SK-N-SH (cell line): Measurements from ENCODE around the gene AKR1A1. TPM values are rescaled to one million over a fixed set of nuclear protein-coding genes. Genes with fewer than 3 reads are reported as not detected.
A peak's percentile ranks its signal among the peaks of the same experiment; 100 is the strongest.
"Not testable (repeated sequence)": the region's sequence is repeated elsewhere in the genome, so short reads cannot be mapped to it uniquely, and the experiment has no call there.

Experiments used
- CTCF ChIA-PET: fragments of 300-600, 350-600 bp; formaldehyde crosslinking; extraction: SDS; loops from one replicate; lab custom pipeline; 2021; lab: Yijun Ruan, JAX
- POLR2A ChIA-PET: fragments of 350-600 bp; sonication (Branson Sonifier 250); formaldehyde crosslinking; extraction: SDS; loops from one replicate; lab custom pipeline; 2020; ENCODE audit warnings: antibody characterized with exemption, inconsistent platforms; lab: Yijun Ruan, JAX
- DNase-seq: peaks from one replicate; pipeline ENCODE4 v3.0.0; 2012
- H2AFZ ChIP-seq: fragments of 200-600 bp; sonication (generic); 2 replicates; pipeline ENCODE4 v1.8.1; 2016; ENCODE audit warnings: antibody characterized with exemption, mild to moderate bottlenecking, low read depth
- H3F3A ChIP-seq: fragments of 200-600 bp; sonication (generic); replicated peaks from 2 replicates; pipeline ENCODE3; 2016; ENCODE audit warnings: antibody characterized with exemption, mild to moderate bottlenecking; ENCODE audit not compliant: insufficient read depth
- H3K27ac ChIP-seq, 2 experiments: fragments of 200-500 bp in 1 of 2; fragments of 200-600 bp in 1 of 2; sonication (Bioruptor generic) in 1 of 2; sonication (generic), shearing (Covaris generic) in 1 of 2; 2 replicates each; pipeline versions ENCODE4 v1.5.1 to v1.6.1; 2014 to 2016; ENCODE audit warnings: low read depth in 2 of 2, inconsistent platforms in 1 of 2, low read length in 1 of 2, mild to moderate bottlenecking in 1 of 2, mixed read lengths in 1 of 2
- H3K27me3 ChIP-seq: fragments of 200-600 bp; sonication (generic), shearing (Covaris generic); 2 replicates; pipeline ENCODE4 v1.6.1; 2016; ENCODE audit warnings: mixed run types; ENCODE audit not compliant: insufficient read depth
- H3K36me3 ChIP-seq, 2 experiments: fragments of 200-500 bp in 1 of 2; fragments of 200-600 bp in 1 of 2; sonication (Bioruptor generic) in 1 of 2; sonication (generic) in 1 of 2; replicated peaks in 1 of 2; 2 replicates each; pipeline versions ENCODE3 to v1.5.1; 2014 to 2016; ENCODE audit warnings: low read length in 1 of 2, mild to moderate bottlenecking in 1 of 2; ENCODE audit not compliant: insufficient read depth in 2 of 2, control insufficient read depth in 1 of 2
- H3K4me1 ChIP-seq, 2 experiments: fragments of 200-500 bp in 1 of 2; fragments of 200-600 bp in 1 of 2; sonication (Bioruptor generic) in 1 of 2; sonication (generic), shearing (Covaris generic) in 1 of 2; 2 replicates each; pipeline versions ENCODE4 v1.5.1 to v1.6.1; 2014 to 2016; ENCODE audit warnings: low read depth in 1 of 2, low read length in 1 of 2, mixed run types in 1 of 2; ENCODE audit not compliant: insufficient read depth in 2 of 2, control insufficient read depth in 1 of 2
- H3K4me2 ChIP-seq: fragments of 200-600 bp; sonication (generic), shearing (Covaris generic); 2 replicates; pipeline ENCODE4 v1.6.1; 2017; ENCODE audit warnings: mixed run types
- H3K4me3 ChIP-seq, 2 experiments: fragments of 200-500 bp in 1 of 2; fragments of 200-600 bp in 1 of 2; sonication (Bioruptor generic) in 1 of 2; sonication (generic), shearing (Covaris generic) in 1 of 2; 2 replicates each; pipeline versions ENCODE4 v1.5.1 to v1.8.1; 2014 to 2016; ENCODE audit warnings: low read depth in 2 of 2, inconsistent platforms in 1 of 2, low read length in 1 of 2, mild to moderate bottlenecking in 1 of 2, mixed read lengths in 1 of 2, moderate library complexity in 1 of 2
- H3K79me2 ChIP-seq: fragments of 200-600 bp; sonication (generic); 2 replicates; pipeline ENCODE4 v1.8.1; 2017; ENCODE audit warnings: mild to moderate bottlenecking; ENCODE audit not compliant: insufficient read depth
- H3K9ac ChIP-seq: fragments of 200-600 bp; sonication (generic); 2 replicates; pipeline ENCODE4 v1.6.1; 2017; ENCODE audit warnings: mixed run types
- H3K9me2 ChIP-seq: fragments of 200-600 bp; sonication (generic); 2 replicates; pipeline ENCODE4 v1.6.1; 2017; ENCODE audit warnings: mixed run types
- H3K9me3 ChIP-seq: fragments of 200-600 bp; sonication (generic); 2 replicates; pipeline ENCODE4 v1.6.1; 2017; ENCODE audit warnings: mixed run types, mild to moderate bottlenecking, moderate library complexity
- H4K20me1 ChIP-seq: fragments of 200-600 bp; sonication (generic); 2 replicates; pipeline ENCODE4 v1.6.1; 2017; ENCODE audit warnings: mild to moderate bottlenecking, mixed run types; ENCODE audit not compliant: insufficient read depth
- CHD2 ChIP-seq: fragments of 150-350 bp; IDR thresholded peaks from 2 replicates; pipeline ENCODE4 v1.6.1; 2018; ENCODE audit warnings: low read length; ENCODE audit not compliant: partially characterized antibody
- EZH2phosphoT487 ChIP-seq: fragments of 200-600 bp; sonication (generic); IDR thresholded peaks from 2 replicates; pipeline ENCODE4 v1.6.1; 2017; ENCODE audit warnings: low read depth, mixed run types, mild to moderate bottlenecking, antibody characterized with exemption, moderate library complexity, borderline replicate concordance
- MEF2A ChIP-seq: IDR thresholded peaks from 2 replicates; pipeline ENCODE4 v1.4.0; 2012; ENCODE audit warnings: low read depth, borderline replicate concordance
- MXI1 ChIP-seq: IDR thresholded peaks from 2 replicates; pipeline ENCODE4 v1.6.1; 2012; ENCODE audit warnings: mild to moderate bottlenecking, low read depth, low read length, improper control_type of control experiment
- NRF1 ChIP-seq: IDR thresholded peaks from 2 replicates; pipeline ENCODE4 v1.6.1; 2012; ENCODE audit warnings: low read depth, mild to moderate bottlenecking, low read length
- PBX3 ChIP-seq: IDR thresholded peaks from 2 replicates; pipeline ENCODE4; 2012
- RCOR1 ChIP-seq: fragments of 150-350 bp; IDR thresholded peaks from 2 replicates; pipeline ENCODE4 v1.6.1; 2017; ENCODE audit warnings: antibody characterized with exemption, low read length
- SIN3A ChIP-seq: IDR thresholded peaks from 2 replicates; pipeline ENCODE4 v1.6.1; 2012; ENCODE audit warnings: low read depth, mild to moderate bottlenecking, low read length, moderate library complexity, borderline replicate concordance
- TAF1 ChIP-seq: IDR thresholded peaks from 2 replicates; pipeline ENCODE4 v1.6.1; 2012; ENCODE audit warnings: low read depth, mild to moderate bottlenecking, low read length, moderate library complexity, borderline replicate concordance
- ZBTB33 ChIP-seq: IDR thresholded peaks from 2 replicates; pipeline ENCODE4 v1.4.0; 2012; ENCODE audit warnings: low read depth, borderline replicate concordance
- WGBS: methylation state at CpG from one replicate; pipeline ENCODE4 v1.1.6; 2017; ENCODE audit warnings: low lambda C conversion rate; 5-methylcytosine and 5-hydroxymethylcytosine counted together
- polyA plus RNA-seq, 3 experiments: library from polyadenylated mRNA; depleted of rRNA; stranded (reverse); fragments of >200 nt; gene quantifications; 2 replicates each; pipeline ENCODE4 v1.2.3, GENCODE V29; 2012

The AKR1A1 gene
- polyA plus RNA-seq, 1 of the 3 experiments (the other 2 are of a cell fraction): 156 TPM

- no peak for DNase-seq
- H2AFZ ChIP-seq: peak overlapping the region; percentile 76
- TF ChIP-seq MEF2A: no peak
- TF ChIP-seq MXI1: no peak; the same call in 1 of the 2 replicates
- TF ChIP-seq PBX3: no peak
- no peak for TF ChIP-seq NRF1
- TF ChIP-seq CHD2: no peak
- TF ChIP-seq EZH2phosphoT487: no peak
- no peak for TF ChIP-seq TAF1
- TF ChIP-seq RCOR1: no peak
- no peak for TF ChIP-seq SIN3A
- TF ChIP-seq ZBTB33: no peak
- POLR2A ChIA-PET: interaction anchor here (0.6 to 2.9 kb wide), 25 partner anchors 8 to 511 kb away, joined by 3 to 47 read pairs (median 7); partner anchors contain the start of genes AKR1A1, CCDC163, HECTD3 and MAST2
- CTCF ChIA-PET: interaction anchor here (1.1 to 2.3 kb wide), 8 partner anchors 10 to 219 kb away, joined by 3 to 13 read pairs (median 4); partner anchors contain the start of gene AKR1A1
- H3K4me3 ChIP-seq: peak overlapping the region; percentile 75 to 91
- H3K4me2 ChIP-seq: peak overlapping the region; percentile 64
- peaks cover 8% of the 10 kb centered on the region for H3F3A ChIP-seq
- 74% methylated on average over 21 of the region's 21 CpGs for WGBS
- H3K79me2 ChIP-seq: peaks cover 41% of the 10 kb centered on the region
- H3K9ac ChIP-seq: peak overlapping the region; percentile 95
- H3K9me3 ChIP-seq: no peaks in the 10 kb centered on the region
- H3K36me3 ChIP-seq: peaks cover 0 to 16% of the 10 kb centered on the region in 2 experiments
- H4K20me1 ChIP-seq: peaks cover 21% of the 10 kb centered on the region
- H3K27ac ChIP-seq: peak overlapping the region; percentile 92
- no peaks in the 10 kb centered on the region for H3K9me2 ChIP-seq
- H3K27me3 ChIP-seq: no peaks in the 10 kb centered on the region
- peaks cover 6 to 15% of the 10 kb centered on the region in 2 experiments; a peak in 3 of 4 replicates for H3K4me1 ChIP-seq
Observed at GRCh38 chr1:45522324-45523104, 28.1 kb upstream of the AKR1A1 start.

GRCh38 chr1:45523516-45523915, 27.1 kb upstream of the AKR1A1 start:
- not testable (repeated sequence) for DNase-seq, H3F3A ChIP-seq, H3K4me3 ChIP-seq, H3K27ac ChIP-seq, H3K36me3 ChIP-seq, H2AFZ ChIP-seq, H3K4me2 ChIP-seq, H3K27me3 ChIP-seq, H3K9me2 ChIP-seq, H3K9ac ChIP-seq, H3K9me3 ChIP-seq
- H3K79me2 ChIP-seq: peaks cover 31% of the 10 kb centered on the region
- H4K20me1 ChIP-seq: peaks cover 19% of the 10 kb centered on the region
- ChIA-PET CTCF (interaction anchor here (1.8 kb wide), 1 partner anchor 47 kb away, joined by 6 read pairs; no protein-coding TSS in a partner anchor), POLR2A (interaction anchor here (0.6 to 0.8 kb wide), 2 partner anchors 28 to 173 kb away, joined by 3 read pairs; no protein-coding TSS in a partner anchor)
- peaks cover 6 to 15% of the 10 kb centered on the region in 2 experiments; a peak in 3 of 4 replicates for H3K4me1 ChIP-seq
- 84% methylated on average over 2 of the region's 2 CpGs for WGBS

- H3K4me2 ChIP-seq, DNase-seq, H3K9me2 ChIP-seq, H3K36me3 ChIP-seq, H3K27me3 ChIP-seq, POLR2A ChIA-PET, H3K9me3 ChIP-seq, H2AFZ ChIP-seq, H3K27ac ChIP-seq, H3F3A ChIP-seq, H3K9ac ChIP-seq, H3K4me3 ChIP-seq: not testable (repeated sequence)
- peaks cover 14% of the 10 kb centered on the region for H4K20me1 ChIP-seq
- CTCF ChIA-PET: interaction anchor here (1.1 kb wide), 1 partner anchor 12 kb away, joined by 4 read pairs; no protein-coding TSS in a partner anchor
- H3K4me1 ChIP-seq: peaks cover 6 to 13% of the 10 kb centered on the region in 2 experiments; a peak in 3 of 4 replicates
- peaks cover 27% of the 10 kb centered on the region for H3K79me2 ChIP-seq
- WGBS: 97% methylated on average over 10 of the region's 10 CpGs
Observed at GRCh38 chr1:45523975-45524374, 26.7 kb upstream of the AKR1A1 start.
